H1 (cell line): Measurements from ENCODE around the gene SLC35F3. TPM values are rescaled to one million over a fixed set of nuclear protein-coding genes. Genes with fewer than 3 reads are reported as not detected.

Source experiments
- CTCF ChIA-PET: fragments of 300-600 bp; sonication (Branson Sonifier 250); formaldehyde crosslinking; loops from one replicate; lab custom pipeline; 2021; ENCODE audit not compliant: partially characterized antibody; lab: Charles Lee
- POLR2A ChIA-PET: fragments of 300-600 bp; sonication (Branson Sonifier 250); formaldehyde crosslinking; loops from one replicate; lab custom pipeline; 2021; ENCODE audit warnings: inconsistent platforms; ENCODE audit not compliant: partially characterized antibody; lab: Charles Lee
- DNase-seq, 2 experiments: peaks; one replicate each; pipeline versions ENCODE4 v3.0.0 to v3.0.0-alpha.2; 2010 to 2022; ENCODE audit warnings: low spot score in 2 of 2, low read depth in 1 of 2, mixed read lengths in 1 of 2
- FAIRE-seq: peaks from 2 replicates; lab custom pipeline; 2011; peaks lifted over from hg19 to GRCh38; lab: Jason Lieb, UNC
- H2AFZ ChIP-seq: 2 replicates; pipeline ENCODE4 v1.8.1; 2012; ENCODE audit warnings: low read length, inconsistent platforms
- H2AK5ac ChIP-seq: 2 replicates; pipeline ENCODE4 v1.6.1; 2013; ENCODE audit warnings: low read depth, low read length
- H2BK120ac ChIP-seq: replicated peaks from 2 replicates; pipeline ENCODE3; 2013; ENCODE audit warnings: low read depth, low read length, inconsistent platforms
- H2BK12ac ChIP-seq: 2 replicates; pipeline ENCODE4 v1.6.1; 2013; ENCODE audit warnings: low read depth, low read length
- H2BK15ac ChIP-seq: 2 replicates; pipeline ENCODE4 v1.6.1; 2013; ENCODE audit warnings: low read length
- H2BK20ac ChIP-seq: 2 replicates; pipeline ENCODE4 v1.6.1; 2013; ENCODE audit warnings: low read length
- H2BK5ac ChIP-seq: 2 replicates; pipeline ENCODE4 v1.6.1; 2013; ENCODE audit warnings: low read depth, low read length
- H3K14ac ChIP-seq: 2 replicates; pipeline ENCODE4 v1.6.1; 2013; ENCODE audit warnings: inconsistent platforms; ENCODE audit not compliant: insufficient read length
- H3K18ac ChIP-seq: 2 replicates; pipeline ENCODE4 v1.6.1; 2013; ENCODE audit warnings: low read length; ENCODE audit errors: extremely low read depth
- H3K23ac ChIP-seq: 2 replicates; pipeline ENCODE4 v1.6.1; 2013; ENCODE audit warnings: inconsistent platforms; ENCODE audit not compliant: insufficient read length
- H3K23me2 ChIP-seq: 2 replicates; pipeline ENCODE4 v1.6.1; 2013; ENCODE audit warnings: low read depth, low read length
- H3K27ac ChIP-seq: 2 replicates; pipeline ENCODE4 v1.6.1; 2011; ENCODE audit warnings: low read depth, low read length, inconsistent platforms
- H3K27me3 ChIP-seq, 4 experiments: replicated peaks in 1 of 4; 1 replicate in 1 of 4; 2 replicates in 3 of 4; pipeline versions ENCODE4 v1.6.1 to v1.8.1; 2011 to 2013; ENCODE audit warnings: low read length in 3 of 4, mild to moderate bottlenecking in 3 of 4, inconsistent platforms in 2 of 4, mixed read lengths in 2 of 4, moderate library complexity in 1 of 4; ENCODE audit not compliant: control insufficient read depth in 3 of 4, insufficient read depth in 3 of 4; ENCODE audit errors: extremely low read depth in 1 of 4
- H3K36me3 ChIP-seq, 4 experiments: 2 replicates each; pipeline versions ENCODE4 v1.6.1 to v1.8.1; 2011 to 2013; ENCODE audit warnings: mild to moderate bottlenecking in 4 of 4, low read length in 3 of 4, moderate library complexity in 2 of 4, control low read depth in 1 of 4, inconsistent platforms in 1 of 4; ENCODE audit not compliant: insufficient read depth in 4 of 4, control insufficient read depth in 2 of 4
- H3K4ac ChIP-seq: replicated peaks from 2 replicates; pipeline ENCODE3; 2013; ENCODE audit warnings: low read length, low read depth, mixed read lengths, inconsistent platforms; ENCODE audit not compliant: insufficient read length
- H3K4me1 ChIP-seq, 4 experiments: replicated peaks in 1 of 4; 1 replicate in 1 of 4; 2 replicates in 3 of 4; pipeline versions ENCODE4 v1.6.1 to v1.8.1; 2011 to 2013; ENCODE audit warnings: low read length in 3 of 4, inconsistent platforms in 2 of 4, mixed read lengths in 1 of 4; ENCODE audit not compliant: insufficient read depth in 4 of 4, control insufficient read depth in 3 of 4
- H3K4me2 ChIP-seq, 2 experiments: 2 replicates each; pipeline versions ENCODE4 v1.6.1 to v1.8.1; 2011 to 2013; ENCODE audit warnings: low read depth in 2 of 2, low read length in 2 of 2, control low read depth in 1 of 2, inconsistent platforms in 1 of 2, mild to moderate bottlenecking in 1 of 2; ENCODE audit not compliant: insufficient read depth in 1 of 2
- H3K4me3 ChIP-seq, 4 experiments: fragments of 200-600, 300-600 bp in 1 of 4; sonication (generic), shearing (Covaris generic), sonication (Bioruptor Twin) in 1 of 4; 2 replicates each; pipeline versions ENCODE4 v1.5.1 to v1.8.1; 2011 to 2016; ENCODE audit warnings: low read length in 4 of 4, low read depth in 3 of 4, control low read depth in 2 of 4, inconsistent platforms in 2 of 4, mild to moderate bottlenecking in 2 of 4, mixed read lengths in 1 of 4, moderate library complexity in 1 of 4; ENCODE audit not compliant: insufficient read depth in 2 of 4; ENCODE audit errors: extremely low read depth in 1 of 4
- H3K56ac ChIP-seq: replicated peaks from 2 replicates; pipeline ENCODE3; 2013; ENCODE audit warnings: low read depth, mild to moderate bottlenecking, mixed read lengths, low read length, inconsistent platforms; ENCODE audit not compliant: insufficient read length
- H3K79me1 ChIP-seq: 2 replicates; pipeline ENCODE4 v1.6.1; 2013; ENCODE audit warnings: low read depth, low read length, control low read depth
- H3K79me2 ChIP-seq, 2 experiments: 2 replicates each; pipeline versions ENCODE4 v1.6.1 to v1.8.1; 2012 to 2013; ENCODE audit warnings: low read length in 2 of 2, mild to moderate bottlenecking in 2 of 2, inconsistent platforms in 1 of 2; ENCODE audit not compliant: insufficient read depth in 2 of 2, control insufficient read depth in 1 of 2
- H3K9ac ChIP-seq, 4 experiments: replicated peaks in 1 of 4; 1 replicate in 1 of 4; 2 replicates in 3 of 4; pipeline versions ENCODE4 v1.6.1 to v1.8.1; 2011 to 2013; ENCODE audit warnings: low read depth in 3 of 4, low read length in 3 of 4, control low read depth in 2 of 4, mild to moderate bottlenecking in 2 of 4, moderate library complexity in 2 of 4, inconsistent platforms in 1 of 4; ENCODE audit errors: extremely low read depth in 1 of 4
- H3K9me3 ChIP-seq, 2 experiments: 2 replicates each; pipeline versions ENCODE4 v1.6.1 to v1.8.1; 2012 to 2013; ENCODE audit warnings: mild to moderate bottlenecking in 2 of 2, moderate library complexity in 2 of 2, control low read depth in 1 of 2, inconsistent platforms in 1 of 2, low read depth in 1 of 2, low read length in 1 of 2, mixed read lengths in 1 of 2; ENCODE audit not compliant: insufficient read depth in 2 of 2
- H4K20me1 ChIP-seq, 2 experiments: replicated peaks in 1 of 2; 2 replicates each; pipeline versions ENCODE3 to v1.8.1; 2011 to 2013; ENCODE audit warnings: inconsistent platforms in 2 of 2, low read length in 2 of 2, mild to moderate bottlenecking in 1 of 2; ENCODE audit not compliant: insufficient read depth in 2 of 2, control insufficient read depth in 1 of 2
- H4K5ac ChIP-seq: 2 replicates; pipeline ENCODE4 v1.6.1; 2013; ENCODE audit warnings: low read length, low read depth, mixed read lengths, inconsistent platforms; ENCODE audit not compliant: insufficient read length
- H4K8ac ChIP-seq: 2 replicates; pipeline ENCODE4 v1.8.0; 2013; ENCODE audit warnings: mild to moderate bottlenecking, moderate library complexity, low read length, inconsistent platforms; ENCODE audit not compliant: insufficient read depth; ENCODE audit errors: extremely low read depth
- H4K91ac ChIP-seq: replicated peaks from 2 replicates; pipeline ENCODE3; 2013; ENCODE audit warnings: low read length, mixed read lengths, inconsistent platforms; ENCODE audit not compliant: insufficient read length
- KDM4A ChIP-seq: IDR thresholded peaks from one replicate; pipeline ENCODE4 v1.7.1; 2012; ENCODE audit warnings: low read depth, mild to moderate bottlenecking, moderate library complexity, low read length, inconsistent platforms; ENCODE audit not compliant: severe bottlenecking
- POLR2A ChIP-seq, 2 experiments: IDR thresholded peaks; 1 replicate in 1 of 2; 2 replicates in 1 of 2; pipeline ENCODE4 v1.6.1; 2011; ENCODE audit warnings: low read depth in 2 of 2, low read length in 2 of 2, mild to moderate bottlenecking in 2 of 2; ENCODE audit errors: control extremely low read depth in 1 of 2
- TAF1 ChIP-seq: IDR thresholded peaks from 2 replicates; pipeline ENCODE4 v1.6.1; 2011; ENCODE audit warnings: mild to moderate bottlenecking, low read depth, low read length
- polyA plus RNA-seq, 7 experiments: library from polyadenylated mRNA; depleted of rRNA in 3 of 7; stranded (reverse) in 5 of 7; unstranded in 2 of 7; fragments of >200 nt in 5 of 7; fragments of 200-250 nt in 2 of 7; gene quantifications; 1 replicate in 5 of 7; 2 replicates in 1 of 7; 4 replicates in 1 of 7; pipeline versions ENCODE4 v1.2.1 to v1.2.3, GENCODE V29; 2011 to 2013; ENCODE audit warnings: missing spikeins in 2 of 7, mixed read lengths in 2 of 7
- total RNA-seq: library from RNA; stranded (reverse); fragmentation: NEBNext Ultra II Directional; extraction: Animal tissue kit (Norgen Biotek cat#: 25700); gene quantifications from 2 replicates; pipeline ENCODE4 v1.2.1, GENCODE V29; 2021

Gene SLC35F3
- total and polyA plus RNA-seq, 2 of the 8 experiments (the other 6 are each of a cell fraction or from before 2014, with no cell fraction given) = 0.78 to 1.2 TPM

GRCh38 chr1:234047123-234047522 lies 142.6 kb downstream of the SLC35F3 start:
- Histone ChIP-seq H3K23ac (no peak overlapping the region), H4K8ac (no peak overlapping the region), H3K79me2 (no peaks in the 10 kb centered on the region), H3K18ac (no peak overlapping the region), H2BK120ac (no peak overlapping the region), H3K4ac (no peak overlapping the region), H2BK15ac (no peak overlapping the region), H3K9ac (no peak overlapping the region), H3K56ac (no peak overlapping the region), H2BK12ac (no peak overlapping the region), H2AK5ac (no peak overlapping the region), H2BK20ac (no peak overlapping the region), H3K27ac (no peak overlapping the region), H3K4me3 (no peak overlapping the region), H3K14ac (no peak overlapping the region), H4K91ac (no peak overlapping the region), H3K27me3 (no peaks in the 10 kb centered on the region), H3K79me1 (no peaks in the 10 kb centered on the region), H3K23me2 (no peaks in the 10 kb centered on the region), H3K4me1 (no peaks in the 10 kb centered on the region), H3K4me2 (no peak overlapping the region), H4K5ac (no peak overlapping the region), H2BK5ac (no peak overlapping the region), H3K36me3 (no peaks in the 10 kb centered on the region), H2AFZ (no peak overlapping the region), H3K9me3 (peaks cover 0 to 2% of the 10 kb centered on the region in 2 experiments; a peak in 1 of 4 replicates), H4K20me1 (no peaks in the 10 kb centered on the region)
- CTCF ChIA-PET = no interaction called here
- no peak for TF ChIP-seq POLR2A (IDR thresholded peaks at IDR 0.05; ENCODE audit: control extremely low read depth in 1 of 2, low read depth in 2 of 2, low read length in 2 of 2)
- TF ChIP-seq TAF1 = no peak
- TF ChIP-seq KDM4A = no peak
- FAIRE-seq = no peak
- POLR2A ChIA-PET = no interaction called here
- DNase-seq = no peak
